HEK293 (cell line): ENCODE measurements around the gene NOC2L.

Experiments
- CTCF ChIA-PET: fragments of 350-600 bp; formaldehyde crosslinking; extraction: SDS; loops from one replicate; lab custom pipeline; 2021; ENCODE audit warnings: antibody characterized with exemption; lab: Yijun Ruan, JAX
- POLR2A ChIA-PET: fragments of 300-600 bp; formaldehyde crosslinking; extraction: SDS; loops from one replicate; lab custom pipeline; 2020; ENCODE audit warnings: antibody characterized with exemption, inconsistent platforms; lab: Yijun Ruan, JAX
- H3K27ac ChIP-seq: fragments of 200-500 bp; sonication (Bioruptor generic); 2 replicates; pipeline ENCODE4 v1.5.1; 2014; ENCODE audit warnings: low read depth, low read length, control low read depth, inconsistent platforms; ENCODE audit errors: extremely low read depth
- H3K36me3 ChIP-seq, 2 experiments: fragments of 200-500 bp in 1 of 2; sonication (Bioruptor generic) in 1 of 2; 1 replicate in 1 of 2; 2 replicates in 1 of 2; pipeline ENCODE4 v1.5.1; 2014 to 2017; ENCODE audit warnings: inconsistent platforms in 2 of 2, low read length in 2 of 2; ENCODE audit not compliant: control insufficient read depth in 2 of 2, insufficient read depth in 1 of 2
- H3K4me1 ChIP-seq: fragments of 200-500 bp; sonication (Bioruptor generic); 2 replicates; pipeline ENCODE4 v1.5.1; 2014; ENCODE audit warnings: mild to moderate bottlenecking, low read length, inconsistent platforms; ENCODE audit not compliant: control insufficient read depth, insufficient read depth
- H3K4me3 ChIP-seq: 2 replicates; pipeline ENCODE4 v1.5.1; 2011; ENCODE audit warnings: low read depth, mild to moderate bottlenecking, control low read depth, low read length, moderate library complexity
- H3K9me3 ChIP-seq: fragments of 200-500 bp; sonication (Bioruptor generic); 2 replicates; pipeline ENCODE4 v1.5.1; 2014; ENCODE audit warnings: low read depth, low read length, inconsistent platforms; ENCODE audit not compliant: control insufficient read depth, insufficient read depth
- BCL11B ChIP-seq: fragments of 450-650 bp; formaldehyde crosslinking; IDR thresholded peaks from 2 replicates; pipeline ENCODE4 v1.5.1; 2016; ENCODE audit warnings: low read depth, missing biosample characterization, missing genetic modification characterization
- GLIS2 ChIP-seq: fragments of 450-650 bp; formaldehyde crosslinking; IDR thresholded peaks from 2 replicates; pipeline ENCODE4 v1.5.1; 2016; ENCODE audit warnings: missing biosample characterization, missing genetic modification characterization
- IKZF3 ChIP-seq: fragments of 450-650 bp; IDR thresholded peaks from 2 replicates; pipeline ENCODE4 v1.5.0; 2018; ENCODE audit warnings: missing biosample characterization, mild to moderate bottlenecking, missing genetic modification characterization, moderate library complexity
- KLF1 ChIP-seq: fragments of 450-650 bp; formaldehyde crosslinking; IDR thresholded peaks from 2 replicates; pipeline ENCODE4 v1.5.1; 2016; ENCODE audit warnings: missing biosample characterization, missing genetic modification characterization
- KLF17 ChIP-seq: fragments of 450-650 bp; formaldehyde crosslinking; IDR thresholded peaks from 2 replicates; pipeline ENCODE4 v1.5.1; 2016; ENCODE audit warnings: missing biosample characterization, missing genetic modification characterization
- KLF9 ChIP-seq: fragments of 450-650 bp; formaldehyde crosslinking; IDR thresholded peaks from 2 replicates; pipeline ENCODE4 v1.5.1; 2016; ENCODE audit warnings: missing biosample characterization, missing genetic modification characterization, low read depth
- MEIS1 ChIP-seq: sonication (generic); formaldehyde crosslinking; IDR thresholded peaks from 2 replicates; pipeline ENCODE4 v1.8.1; 2022; ENCODE audit warnings: missing genetic modification reagents, mild to moderate bottlenecking, borderline replicate concordance
- MZF1 ChIP-seq: fragments of 450-650 bp; formaldehyde crosslinking; IDR thresholded peaks from 2 replicates; pipeline ENCODE4 v1.5.1; 2017; ENCODE audit warnings: missing biosample characterization, missing genetic modification characterization, borderline replicate concordance
- OSR2 ChIP-seq: fragments of 450-650 bp; formaldehyde crosslinking; IDR thresholded peaks from 2 replicates; pipeline ENCODE4 v1.5.1; 2016; ENCODE audit warnings: missing biosample characterization, missing genetic modification characterization
- PRDM10 ChIP-seq: fragments of 450-650 bp; formaldehyde crosslinking; IDR thresholded peaks from 2 replicates; pipeline ENCODE4 v1.5.1; 2016; ENCODE audit warnings: missing biosample characterization, missing genetic modification characterization
- REST ChIP-seq: fragments of 450-650 bp; formaldehyde crosslinking; IDR thresholded peaks from 2 replicates; pipeline ENCODE4 v1.5.1; 2016; ENCODE audit warnings: missing biosample characterization, missing genetic modification characterization
- TRIM28 ChIP-seq: IDR thresholded peaks from 2 replicates; pipeline ENCODE4 v1.6.1; 2011; ENCODE audit warnings: low read length, control low read depth, borderline replicate concordance
- YY1 ChIP-seq: fragments of 450-650 bp; formaldehyde crosslinking; IDR thresholded peaks from 2 replicates; pipeline ENCODE4 v1.5.1; 2018; ENCODE audit warnings: missing biosample characterization, missing genetic modification characterization
- ZBTB17 ChIP-seq: fragments of 450-650 bp; formaldehyde crosslinking; IDR thresholded peaks from 2 replicates; pipeline ENCODE4 v1.5.1; 2016; ENCODE audit warnings: missing biosample characterization, missing genetic modification characterization
- ZBTB21 ChIP-seq: fragments of 450-650 bp; formaldehyde crosslinking; IDR thresholded peaks from 2 replicates; pipeline ENCODE4 v1.5.1; 2017; ENCODE audit warnings: missing biosample characterization, missing genetic modification characterization
- ZNF121 ChIP-seq: fragments of 450-650 bp; formaldehyde crosslinking; IDR thresholded peaks from 2 replicates; pipeline ENCODE4 v1.5.1; 2016; ENCODE audit warnings: missing biosample characterization, missing genetic modification characterization
- ZNF239 ChIP-seq: fragments of 450-650 bp; formaldehyde crosslinking; IDR thresholded peaks from 2 replicates; pipeline ENCODE4 v1.5.1; 2016; ENCODE audit warnings: missing biosample characterization, missing genetic modification characterization
- ZNF292 ChIP-seq: fragments of 450-650 bp; formaldehyde crosslinking; IDR thresholded peaks from 2 replicates; pipeline ENCODE4 v1.5.1; 2016; ENCODE audit warnings: low read depth, missing biosample characterization, missing genetic modification characterization, borderline replicate concordance
- ZNF324 ChIP-seq: fragments of 450-650 bp; formaldehyde crosslinking; IDR thresholded peaks from 2 replicates; pipeline ENCODE4 v1.5.1; 2016; ENCODE audit warnings: missing biosample characterization, missing genetic modification characterization
- ZNF341 ChIP-seq: fragments of 450-650 bp; formaldehyde crosslinking; IDR thresholded peaks from 2 replicates; pipeline ENCODE4; 2016; ENCODE audit warnings: low read depth, missing biosample characterization, missing genetic modification characterization
- ZNF571 ChIP-seq: fragments of 450-650 bp; formaldehyde crosslinking; IDR thresholded peaks from 2 replicates; pipeline ENCODE4 v1.5.0; 2017; ENCODE audit warnings: missing biosample characterization, missing genetic modification characterization
- ZNF600 ChIP-seq: fragments of 450-650 bp; formaldehyde crosslinking; IDR thresholded peaks from 2 replicates; pipeline ENCODE4 v1.5.1; 2016; ENCODE audit warnings: missing biosample characterization, missing genetic modification characterization
- ZNF621 ChIP-seq: fragments of 450-650 bp; formaldehyde crosslinking; IDR thresholded peaks from 2 replicates; pipeline ENCODE4 v1.5.1; 2017; ENCODE audit warnings: missing biosample characterization, missing genetic modification characterization
- ZNF670 ChIP-seq: fragments of 450-650 bp; formaldehyde crosslinking; IDR thresholded peaks from 2 replicates; pipeline ENCODE4 v1.5.1; 2016; ENCODE audit warnings: missing biosample characterization, missing genetic modification characterization, low read depth

Gene NOC2L

GRCh38 chr1:924656-925560 is 34.1 kb downstream of the NOC2L start (continued):
- TF ChIP-seq KLF1 (tag by site-specific recombination) (peak; percentile 68; the same call in 1 of the 2 replicates), YY1 (tag by site-specific recombination) (no peak), ZNF239 (tag by site-specific recombination) (0 out of 2 replicates have a peak, but pooled peaks have one; percentile 17), GLIS2 (tag by site-specific recombination) (peak; percentile 88), KLF17 (peak; percentile 72; the same call in 1 of the 2 replicates), OSR2 (tag by site-specific recombination) (no peak), PRDM10 (tag by site-specific recombination) (peak; percentile 49; the same call in 1 of the 2 replicates), KLF9 (peak; percentile 86), ZNF341 (peak; percentile 77), BCL11B (0 out of 2 replicates have a peak, but pooled peaks have one; percentile 59), ZBTB21 (tag by site-specific recombination) (no peak), ZNF600 (tag by site-specific recombination) (peak; percentile 87), TRIM28 (no peak)

- ChIA-PET CTCF (interaction anchor here (1.4 to 1.7 kb wide), 2 partner anchors 14 to 18 kb away, joined by 4 to 5 read pairs; no protein-coding TSS in a partner anchor), POLR2A (interaction anchor here (1.0 to 3.7 kb wide), 5 partner anchors 13 to 32 kb away, joined by 3 to 39 read pairs (median 6); no protein-coding TSS in a partner anchor)
- H3K27ac ChIP-seq = peak overlapping the region; percentile 99
- H3K4me1 ChIP-seq = peaks cover 10% of the 10 kb centered on the region
- H3K36me3 ChIP-seq = peaks cover 0 to 55% of the 10 kb centered on the region in 2 experiments; a peak in 1 of 3 replicates
- no peaks in the 10 kb centered on the region for H3K9me3 ChIP-seq
- peak overlapping the region; percentile 57 for H3K4me3 ChIP-seq
- TF ChIP-seq ZNF670 (tag by site-specific recombination) (no peak), ZNF571 (no peak), ZNF621 (tag by site-specific recombination) (no peak), REST (tag by site-specific recombination) (no peak), MZF1 (tag by site-specific recombination) (no peak), ZNF292 (tag by site-specific recombination) (no peak), ZBTB17 (tag by site-specific recombination) (no peak), MEIS1 (CRISPR knock-in tag) (no peak), ZNF324 (tag by site-specific recombination) (no peak), ZNF121 (tag by site-specific recombination) (no peak), IKZF3 (tag by site-specific recombination) (no peak)
Observed at GRCh38 chr1:923991-924655, 34.9 kb downstream of the NOC2L start.
